ENCODE results near the gene HOXD8. TPM values are rescaled to one million over a fixed set of nuclear protein-coding genes. Genes with fewer than 3 reads are reported as not detected.
A peak's percentile ranks its signal among the peaks of the same experiment; 100 is the strongest.

Gene HOXD8
- total and polyA plus RNA-seq, 9 of the 15 experiments (the other 6 are each of a cell fraction or from before 2014, with no cell fraction given): 0.04 to 0.15 TPM; not detected in 7

GRCh38 chr2:176096243-176096985, 33.1 kb upstream of the HOXD8 start:
- no TSS peak for BruUV-seq (replicated peaks)
- FAIRE-seq: peak; percentile 85
- Histone ChIP-seq H3K4me1 (replicated peaks in 1 of 2; ENCODE audit: control insufficient read depth in 2 of 2, insufficient read depth in 2 of 2, low read length in 2 of 2) (peaks cover 8 to 33% of the 10 kb centered on the region in 2 experiments), H4K20me1 (replicated peaks; ENCODE audit: control insufficient read depth, insufficient read depth, low read length) (peaks cover 17% of the 10 kb centered on the region; the same call in 1 of the 2 replicates), H2AFZ (ENCODE audit: low read depth, low read length) (peak overlapping the region; percentile 79), H3K9me1 (ENCODE audit: control insufficient read depth, insufficient read depth, low read length) (no peaks in the 10 kb centered on the region), H3K36me3 (ENCODE audit: control insufficient read depth, insufficient read depth, low read length) (no peaks in the 10 kb centered on the region), H3K27me3 (ENCODE audit: control insufficient read depth in 2 of 2, insufficient read depth in 2 of 2, low read length in 2 of 2) (peaks cover 70 to 81% of the 10 kb centered on the region in 2 experiments), H3K9me3 (replicated peaks; ENCODE audit: control insufficient read depth, insufficient read depth, low read depth, low read length) (no peaks in the 10 kb centered on the region), H3K79me2 (ENCODE audit: control insufficient read depth, insufficient read depth, low read length) (no peaks in the 10 kb centered on the region), H3K27ac (ENCODE audit: extremely low read depth, low read depth, low read length) (no peak overlapping the region), H3K4me2 (ENCODE audit: insufficient read depth, low read length) (peak overlapping the region; percentile 72), H3K4me3 (peak overlapping the region; percentile 29), H3K9ac (ENCODE audit: insufficient read depth in 1 of 2, low read depth in 2 of 2, low read length in 2 of 2) (0 out of 4 replicates have a peak overlapping the region, but pooled peaks of 1 of the 2 experiments have one; percentile 21)
- WGBS (ENCODE audit: insufficient coverage, low coverage, missing lambda C conversion rate): 10% methylated on average over 16 of the region's 16 CpGs
- DNase-seq (ENCODE audit: extremely low read depth in 1 of 4, low spot score in 3 of 4): peak in 1 of 4 experiments; percentile 29
- in situ Hi-C loops (cut with MboI) (loop anchor here (5.0 to 25.0 kb wide), 2 partner anchors 734 to 1059 kb away; no protein-coding TSS in a partner anchor), intact Hi-C loops (cut with micrococcal nuclease) (loop anchor here (5.0 kb wide), 4 partner anchors 219 to 1349 kb away; no protein-coding TSS in a partner anchor)
- ChIA-PET POLR2A (interaction anchor here (0.8 kb wide), 1 partner anchor 420 kb away, joined by 4 read pairs; no protein-coding TSS in a partner anchor), CTCF (ENCODE audit: low intra/inter-chr PET ratio) (interaction anchor here (0.6 to 2.7 kb wide), 4 partner anchors 17 to 645 kb away, joined by 3 to 13 read pairs (median 3); no protein-coding TSS in a partner anchor)
- peak; percentile 11 for ATAC-seq
- no peak for TF ChIP-seq ZNF146 (CRISPR knock-in tag; IDR thresholded peaks at IDR 0.05; ENCODE audit: unreplicated experiment)
- TF ChIP-seq RNF2 (IDR thresholded peaks at IDR 0.05): peak; percentile 81
- TF ChIP-seq YY1 (IDR thresholded peaks at IDR 0.05; ENCODE audit: borderline replicate concordance in 1 of 3, control insufficient read depth in 1 of 3, extremely low read depth in 1 of 3, insufficient read depth in 3 of 3, insufficient read length in 1 of 3, insufficient replicate concordance in 2 of 3, low read depth in 1 of 3, low read length in 2 of 3): peak in 1 of 3 experiments; percentile 42
- TF ChIP-seq CBX8 (IDR thresholded peaks at IDR 0.05; ENCODE audit: borderline replicate concordance, extremely low read depth, low read depth, low read length, poor library complexity, severe bottlenecking): peak; percentile 99
- TF ChIP-seq, protein P1, sequence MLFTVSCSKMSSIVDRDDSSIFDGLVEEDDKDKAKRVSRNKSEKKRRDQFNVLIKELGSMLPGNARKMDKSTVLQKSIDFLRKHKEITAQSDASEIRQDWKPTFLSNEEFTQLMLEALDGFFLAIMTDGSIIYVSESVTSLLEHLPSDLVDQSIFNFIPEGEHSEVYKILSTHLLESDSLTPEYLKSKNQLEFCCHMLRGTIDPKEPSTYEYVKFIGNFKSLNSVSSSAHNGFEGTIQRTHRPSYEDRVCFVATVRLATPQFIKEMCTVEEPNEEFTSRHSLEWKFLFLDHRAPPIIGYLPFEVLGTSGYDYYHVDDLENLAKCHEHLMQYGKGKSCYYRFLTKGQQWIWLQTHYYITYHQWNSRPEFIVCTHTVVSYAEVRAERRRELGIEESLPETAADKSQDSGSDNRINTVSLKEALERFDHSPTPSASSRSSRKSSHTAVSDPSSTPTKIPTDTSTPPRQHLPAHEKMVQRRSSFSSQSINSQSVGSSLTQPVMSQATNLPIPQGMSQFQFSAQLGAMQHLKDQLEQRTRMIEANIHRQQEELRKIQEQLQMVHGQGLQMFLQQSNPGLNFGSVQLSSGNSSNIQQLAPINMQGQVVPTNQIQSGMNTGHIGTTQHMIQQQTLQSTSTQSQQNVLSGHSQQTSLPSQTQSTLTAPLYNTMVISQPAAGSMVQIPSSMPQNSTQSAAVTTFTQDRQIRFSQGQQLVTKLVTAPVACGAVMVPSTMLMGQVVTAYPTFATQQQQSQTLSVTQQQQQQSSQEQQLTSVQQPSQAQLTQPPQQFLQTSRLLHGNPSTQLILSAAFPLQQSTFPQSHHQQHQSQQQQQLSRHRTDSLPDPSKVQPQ (CRISPR knock-in tag; IDR thresholded peaks at IDR 0.05; ENCODE audit: borderline replicate concordance): no peak
- TF ChIP-seq SRF (CRISPR knock-in tag; IDR thresholded peaks at IDR 0.05): peak in 1 of 2 experiments; percentile 90; a peak in 2 of 4 replicates
- no peak for TF ChIP-seq NCOA4 (IDR thresholded peaks at IDR 0.05; ENCODE audit: partially characterized antibody)
- peak; percentile 81; the same call in 1 of the 2 replicates for TF ChIP-seq BMI1 (IDR thresholded peaks at IDR 0.05; ENCODE audit: low read length)
- TF ChIP-seq CBX2 (IDR thresholded peaks at IDR 0.05; ENCODE audit: insufficient read depth, low read length, poor library complexity, severe bottlenecking): peak; percentile 97
- TF ChIP-seq JUN (IDR thresholded peaks at IDR 0.05; ENCODE audit: borderline replicate concordance, low read depth, low read length): no peak
- no peak for TF ChIP-seq JUN (CRISPR knock-in tag; IDR thresholded peaks at IDR 0.05; ENCODE audit: borderline replicate concordance)
- TF ChIP-seq MAFG (tag; conservative IDR thresholded peaks at IDR 0.05): no peak
- no peak for TF ChIP-seq GMEB1 (CRISPR knock-in tag; IDR thresholded peaks at IDR 0.05)
- TF ChIP-seq SPI1 (IDR thresholded peaks at IDR 0.05; ENCODE audit: borderline replicate concordance, low read depth, low read length): peak; percentile 40; the same call in 1 of the 2 replicates

Data from K562 (cell line).